Measurements from ENCODE around the gene RFWD3.
A peak's percentile ranks its signal among the peaks of the same experiment; 100 is the strongest.

The RFWD3 gene

GRCh38 chr16:74606521-74607309, 60.0 kb downstream of the RFWD3 start, which contains the start of gene GLG1 (continued):
- TF ChIP-seq ZNF37A (tag by site-specific recombination; IDR thresholded peaks at IDR 0.05) (no peak), ZNF701 (tag by site-specific recombination; IDR thresholded peaks at IDR 0.05) (no peak), ZNF585B (tag by site-specific recombination; IDR thresholded peaks at IDR 0.05) (no peak), ZNF629 (tag by site-specific recombination; IDR thresholded peaks at IDR 0.05) (peak; percentile 33), ZNF155 (tag by site-specific recombination; IDR thresholded peaks at IDR 0.05) (no peak), ZBTB11 (tag by site-specific recombination; conservative IDR thresholded peaks at IDR 0.05; ENCODE audit: low read depth) (peak; percentile 77), HOXD13 (CRISPR knock-in tag; IDR thresholded peaks at IDR 0.05; ENCODE audit: borderline replicate concordance) (no peak), PRDM4 (tag by site-specific recombination; IDR thresholded peaks at IDR 0.05) (no peak), ZNF26 (tag by site-specific recombination; IDR thresholded peaks at IDR 0.05) (no peak), MZF1 (tag by site-specific recombination; IDR thresholded peaks at IDR 0.05; ENCODE audit: borderline replicate concordance) (no peak), ZBTB48 (tag by site-specific recombination; IDR thresholded peaks at IDR 0.05) (0 out of 2 replicates have a peak, but pooled peaks have one; percentile 20), ZNF274 (IDR thresholded peaks at IDR 0.05; ENCODE audit: low read length) (no peak), ZNF274 (tag by site-specific recombination; IDR thresholded peaks at IDR 0.05; ENCODE audit: borderline replicate concordance) (no peak), ZNF777 (tag by site-specific recombination; IDR thresholded peaks at IDR 0.05; ENCODE audit: borderline replicate concordance) (no peak), ZNF148 (tag by site-specific recombination; IDR thresholded peaks at IDR 0.05; ENCODE audit: borderline replicate concordance) (no peak), ZSCAN16 (tag by site-specific recombination; IDR thresholded peaks at IDR 0.05) (no peak), KLF17 (tag by site-specific recombination; IDR thresholded peaks at IDR 0.05) (no peak; the same call in 1 of the 2 replicates), ZNF423 (tag by site-specific recombination; IDR thresholded peaks at IDR 0.05) (peak; percentile 43; the same call in 1 of the 2 replicates), WT1 (tag by site-specific recombination; IDR thresholded peaks at IDR 0.05) (0 out of 2 replicates have a peak, but pooled peaks have one; percentile 29), ZSCAN4 (tag by site-specific recombination; IDR thresholded peaks at IDR 0.05) (no peak), ZNF521 (tag by site-specific recombination; IDR thresholded peaks at IDR 0.05) (no peak), SCRT1 (tag by site-specific recombination; IDR thresholded peaks at IDR 0.05; ENCODE audit: borderline replicate concordance) (peak; percentile 79), ZNF664 (tag by site-specific recombination; IDR thresholded peaks at IDR 0.05) (no peak), ZNF621 (tag by site-specific recombination; IDR thresholded peaks at IDR 0.05) (no peak), ZNF138 (tag by site-specific recombination; IDR thresholded peaks at IDR 0.05; ENCODE audit: borderline replicate concordance) (0 out of 2 replicates have a peak, but pooled peaks have one; percentile 28), ZNF707 (tag by site-specific recombination; IDR thresholded peaks at IDR 0.05) (no peak), YY2 (tag by site-specific recombination; IDR thresholded peaks at IDR 0.05) (peak; percentile 85), ZNF202 (tag by site-specific recombination; IDR thresholded peaks at IDR 0.05; ENCODE audit: borderline replicate concordance) (no peak)

All from HEK293 (cell line).